ENCODE data around the gene TBC1D10A. TPM values are rescaled to one million over a fixed set of nuclear protein-coding genes. Genes with fewer than 3 reads are reported as not detected.

Gene TBC1D10A
- polyA plus RNA-seq, 1 of the 3 experiments (the other 2 are of a cell fraction) = 15.3 TPM

DNA sequence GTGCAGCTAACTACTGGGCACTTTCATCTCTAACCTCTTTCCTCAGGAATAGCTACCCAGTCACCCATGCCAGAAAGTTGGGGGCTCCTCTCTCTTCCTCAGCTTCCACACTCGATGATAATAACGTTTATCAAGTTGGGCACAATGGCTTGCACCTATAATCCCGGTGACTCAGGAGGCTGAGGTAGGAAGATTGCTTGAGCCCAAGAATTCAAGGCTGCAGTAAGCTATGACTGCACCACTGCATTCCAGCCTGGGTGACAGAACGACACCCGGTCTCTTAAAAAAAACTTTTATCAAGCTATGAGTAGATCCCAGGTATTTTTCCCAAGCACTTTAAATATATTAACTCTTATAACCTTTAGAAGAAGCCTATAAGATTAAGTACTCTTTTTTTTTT lies 27.9 kb upstream of the TBC1D10A start:
- Histone ChIP-seq H3F3A (replicated peaks; ENCODE audit: insufficient read depth) (no peaks in the 10 kb centered on the region), H3K36me3 (replicated peaks in 1 of 2; ENCODE audit: control insufficient read depth in 1 of 2, insufficient read depth in 2 of 2, low read length in 1 of 2) (peaks cover 25 to 37% of the 10 kb centered on the region in 2 experiments), H3K79me2 (ENCODE audit: insufficient read depth) (peaks cover 65% of the 10 kb centered on the region), H4K20me1 (ENCODE audit: insufficient read depth) (peaks cover 39% of the 10 kb centered on the region), H3K4me3 (ENCODE audit: low read depth in 2 of 2, low read length in 1 of 2) (0 out of 4 replicates have a peak overlapping the region, but pooled peaks of 1 of the 2 experiments have one; percentile 95), H3K9me3 (no peaks in the 10 kb centered on the region), H3K4me2 (peak overlapping the region; percentile 92), H2AFZ (ENCODE audit: low read depth) (no peak overlapping the region), H3K9ac (no peak overlapping the region; the same call in 1 of the 2 replicates), H3K27me3 (ENCODE audit: insufficient read depth) (no peaks in the 10 kb centered on the region), H3K4me1 (ENCODE audit: control insufficient read depth in 1 of 2, insufficient read depth in 2 of 2, low read depth in 1 of 2, low read length in 1 of 2) (peaks cover 12 to 14% of the 10 kb centered on the region in 2 experiments; a peak in 2 of 4 replicates), H3K9me2 (no peaks in the 10 kb centered on the region), H3K27ac (ENCODE audit: low read depth in 2 of 2, low read length in 1 of 2) (no peak overlapping the region)
- ChIA-PET CTCF (interaction anchor here (1.1 to 1.8 kb wide), 3 partner anchors 12 to 67 kb away, joined by 3 to 5 read pairs (median 4); partner anchors contain the start of gene RNF215), POLR2A (no interaction called here)
- DNase-seq = no peak
- 66% methylated on average over 5 of the region's 5 CpGs for WGBS (ENCODE audit: low lambda C conversion rate)
- TF ChIP-seq RXRA (IDR thresholded peaks at IDR 0.05; ENCODE audit: borderline replicate concordance, low read depth) (no peak), GATA2 (CRISPR knock-in tag; IDR thresholded peaks at IDR 0.05) (no peak), YY1 (IDR thresholded peaks at IDR 0.05; ENCODE audit: low read depth) (no peak), SIN3A (IDR thresholded peaks at IDR 0.05; ENCODE audit: borderline replicate concordance, low read depth, low read length) (no peak), MEF2A (IDR thresholded peaks at IDR 0.05; ENCODE audit: borderline replicate concordance, low read depth) (no peak), FOSL2 (IDR thresholded peaks at IDR 0.05; ENCODE audit: borderline replicate concordance, low read depth) (no peak), TAF1 (IDR thresholded peaks at IDR 0.05; ENCODE audit: borderline replicate concordance, low read depth, low read length) (no peak), EP300 (IDR thresholded peaks at IDR 0.05; ENCODE audit: borderline replicate concordance in 1 of 2, low read depth in 1 of 2, low read length in 1 of 2) (no peak), NRF1 (IDR thresholded peaks at IDR 0.05; ENCODE audit: low read depth, low read length) (no peak), TCF12 (IDR thresholded peaks at IDR 0.05) (no peak)
- TF ChIP-seq, protein P1, sequence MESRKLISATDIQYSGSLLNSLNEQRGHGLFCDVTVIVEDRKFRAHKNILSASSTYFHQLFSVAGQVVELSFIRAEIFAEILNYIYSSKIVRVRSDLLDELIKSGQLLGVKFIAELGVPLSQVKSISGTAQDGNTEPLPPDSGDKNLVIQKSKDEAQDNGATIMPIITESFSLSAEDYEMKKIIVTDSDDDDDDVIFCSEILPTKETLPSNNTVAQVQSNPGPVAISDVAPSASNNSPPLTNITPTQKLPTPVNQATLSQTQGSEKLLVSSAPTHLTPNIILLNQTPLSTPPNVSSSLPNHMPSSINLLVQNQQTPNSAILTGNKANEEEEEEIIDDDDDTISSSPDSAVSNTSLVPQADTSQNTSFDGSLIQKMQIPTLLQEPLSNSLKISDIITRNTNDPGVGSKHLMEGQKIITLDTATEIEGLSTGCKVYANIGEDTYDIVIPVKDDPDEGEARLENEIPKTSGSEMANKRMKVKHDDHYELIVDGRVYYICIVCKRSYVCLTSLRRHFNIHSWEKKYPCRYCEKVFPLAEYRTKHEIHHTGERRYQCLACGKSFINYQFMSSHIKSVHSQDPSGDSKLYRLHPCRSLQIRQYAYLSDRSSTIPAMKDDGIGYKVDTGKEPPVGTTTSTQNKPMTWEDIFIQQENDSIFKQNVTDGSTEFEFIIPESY (IDR thresholded peaks at IDR 0.05; ENCODE audit: borderline replicate concordance, low read depth) = no peak
- TF ChIP-seq, protein P2, sequence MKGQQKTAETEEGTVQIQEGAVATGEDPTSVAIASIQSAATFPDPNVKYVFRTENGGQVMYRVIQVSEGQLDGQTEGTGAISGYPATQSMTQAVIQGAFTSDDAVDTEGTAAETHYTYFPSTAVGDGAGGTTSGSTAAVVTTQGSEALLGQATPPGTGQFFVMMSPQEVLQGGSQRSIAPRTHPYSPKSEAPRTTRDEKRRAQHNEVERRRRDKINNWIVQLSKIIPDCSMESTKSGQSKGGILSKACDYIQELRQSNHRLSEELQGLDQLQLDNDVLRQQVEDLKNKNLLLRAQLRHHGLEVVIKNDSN (IDR thresholded peaks at IDR 0.05; ENCODE audit: borderline replicate concordance, low read depth) = no peak

DNA sequence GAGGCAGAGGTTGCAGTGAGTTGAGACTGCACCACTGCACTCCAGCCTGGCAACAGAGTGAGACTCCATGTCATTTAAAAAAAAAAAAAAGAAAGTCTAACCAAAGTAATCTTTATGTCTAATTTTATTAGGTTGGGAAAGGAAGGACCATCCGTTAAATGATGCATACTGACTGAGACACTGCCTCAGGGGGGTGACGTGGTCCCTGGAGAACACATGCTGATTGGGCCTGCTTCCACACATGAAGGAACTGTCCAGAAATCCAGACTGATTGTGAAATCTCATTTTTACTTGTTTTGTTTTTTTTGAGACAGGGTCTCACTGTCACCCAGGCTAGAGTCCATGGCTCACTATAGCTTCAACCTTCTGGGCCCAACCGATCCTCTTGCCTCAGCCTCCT lies 24.5 kb upstream of the TBC1D10A start:
- Histone ChIP-seq H2AFZ (ENCODE audit: low read depth) (no peak overlapping the region), H3K4me2 (no peak overlapping the region), H3K36me3 (replicated peaks in 1 of 2; ENCODE audit: control insufficient read depth in 1 of 2, insufficient read depth in 2 of 2, low read length in 1 of 2) (peaks cover 40 to 57% of the 10 kb centered on the region in 2 experiments), H3K9me3 (no peaks in the 10 kb centered on the region), H3K9me2 (no peaks in the 10 kb centered on the region), H3K4me1 (ENCODE audit: control insufficient read depth in 1 of 2, insufficient read depth in 2 of 2, low read depth in 1 of 2, low read length in 1 of 2) (peaks cover 5 to 12% of the 10 kb centered on the region in 2 experiments; a peak in 2 of 4 replicates), H3K9ac (no peak overlapping the region), H3K79me2 (ENCODE audit: insufficient read depth) (peaks cover 90% of the 10 kb centered on the region), H4K20me1 (ENCODE audit: insufficient read depth) (peaks cover 66% of the 10 kb centered on the region), H3K27me3 (ENCODE audit: insufficient read depth) (no peaks in the 10 kb centered on the region), H3F3A (replicated peaks; ENCODE audit: insufficient read depth) (peaks cover 4% of the 10 kb centered on the region), H3K4me3 (ENCODE audit: low read depth in 2 of 2, low read length in 1 of 2) (no peak overlapping the region), H3K27ac (ENCODE audit: low read depth in 2 of 2, low read length in 1 of 2) (no peak overlapping the region)
- no peak for DNase-seq
- ChIA-PET POLR2A (no interaction called here), CTCF (no interaction called here)
- TF ChIP-seq NFIC (IDR thresholded peaks at IDR 0.05; ENCODE audit: borderline replicate concordance) = no peak
- TF ChIP-seq MXI1 (IDR thresholded peaks at IDR 0.05; ENCODE audit: low read depth, low read length) = no peak
- TF ChIP-seq SIN3A (IDR thresholded peaks at IDR 0.05; ENCODE audit: borderline replicate concordance, low read depth, low read length) = no peak
- TF ChIP-seq EZH2phosphoT487 (IDR thresholded peaks at IDR 0.05; ENCODE audit: borderline replicate concordance, low read depth) = no peak
- TF ChIP-seq ELF1 (IDR thresholded peaks at IDR 0.05) = no peak
- no peak for TF ChIP-seq FOSL2 (IDR thresholded peaks at IDR 0.05; ENCODE audit: borderline replicate concordance, low read depth)
- 97% methylated on average over 3 of the region's 3 CpGs for WGBS (ENCODE audit: low lambda C conversion rate)
